Colon (tissue), 2 donors: Measurements from ENCODE around the gene ARHGAP10.
"Not testable (repeated sequence)": the region's sequence is repeated elsewhere in the genome, so short reads cannot be mapped to it uniquely, and the experiment has no call there.

Source experiments
- FAIRE-seq: peaks from 2 replicates; lab custom pipeline; 2012; peaks lifted over from hg19 to GRCh38; lab: Jason Lieb, UNC
- donor health status: control.
- donor health status: control.

The ARHGAP10 gene

GRCh38 chr4:147901388-147901787, 169.5 kb downstream of the ARHGAP10 start:
- no peak for FAIRE-seq

GRCh38 chr4:147901916-147902315, 170.0 kb downstream of the ARHGAP10 start:
- no peak for FAIRE-seq

GRCh38 chr4:147909225-147909624, 177.3 kb downstream of the ARHGAP10 start:
- FAIRE-seq, result no peak

GRCh38 chr4:147910315-147910714, 178.4 kb downstream of the ARHGAP10 start:
- FAIRE-seq, result no peak

- not testable (repeated sequence) for FAIRE-seq
These were observed 180.2 kb downstream of the ARHGAP10 start for GRCh38 chr4:147912106-147912505.

GRCh38 chr4:147913137-147913536, 181.2 kb downstream of the ARHGAP10 start:
- no peak for FAIRE-seq

GRCh38 chr4:147916351-147916750, 184.5 kb downstream of the ARHGAP10 start:
- FAIRE-seq, result no peak

- no peak for FAIRE-seq
These were observed 191.5 kb downstream of the ARHGAP10 start for GRCh38 chr4:147923381-147923780.

- FAIRE-seq, result no peak
These were observed 192.0 kb downstream of the ARHGAP10 start for GRCh38 chr4:147923854-147924253.

- no peak for FAIRE-seq
These were observed 192.9 kb downstream of the ARHGAP10 start for GRCh38 chr4:147924604-147925412.

GRCh38 chr4:147927377-147928137, 195.7 kb downstream of the ARHGAP10 start:
- FAIRE-seq, result no peak

GRCh38 chr4:147928400-147928799, 196.5 kb downstream of the ARHGAP10 start:
- FAIRE-seq, result no peak

GRCh38 chr4:147929746-147930145, 197.9 kb downstream of the ARHGAP10 start:
- FAIRE-seq, result no peak

- FAIRE-seq, result no peak
These were observed 201.4 kb downstream of the ARHGAP10 start for GRCh38 chr4:147933316-147933715.

- no peak for FAIRE-seq
These were observed 201.9 kb downstream of the ARHGAP10 start for GRCh38 chr4:147933779-147934178.

GRCh38 chr4:147938496-147938895, 206.6 kb downstream of the ARHGAP10 start:
- no peak for FAIRE-seq

- no peak for FAIRE-seq
These were observed 208.3 kb downstream of the ARHGAP10 start for GRCh38 chr4:147940171-147940570.

- no peak for FAIRE-seq
These were observed 209.5 kb downstream of the ARHGAP10 start for GRCh38 chr4:147941373-147941772.

- no peak for FAIRE-seq
These were observed 210.8 kb downstream of the ARHGAP10 start for GRCh38 chr4:147942729-147943128.

- FAIRE-seq, result no peak
These were observed 211.3 kb downstream of the ARHGAP10 start for GRCh38 chr4:147943159-147943638.

- FAIRE-seq, result no peak
These were observed 212.4 kb downstream of the ARHGAP10 start for GRCh38 chr4:147944249-147944648.

GRCh38 chr4:147944670-147945260, 212.9 kb downstream of the ARHGAP10 start:
- no peak for FAIRE-seq

- no peak for FAIRE-seq
These were observed 216.4 kb downstream of the ARHGAP10 start for GRCh38 chr4:147948336-147948735.
